Adipocyte (in vitro differentiated cells): ENCODE measurements around the gene FOXE3.

Source experiments
- DNase-seq: peaks from one replicate; pipeline ENCODE4 v3.0.0-alpha.2; 2015; ENCODE audit warnings: low read depth
- H3K27me3 ChIP-seq: replicated peaks from 2 replicates; pipeline ENCODE4 v1.7.0; 2013; ENCODE audit warnings: mild to moderate bottlenecking, low read length, moderate library complexity; ENCODE audit not compliant: control insufficient read depth, insufficient read depth
- H3K36me3 ChIP-seq: 2 replicates; pipeline ENCODE4 v1.7.0; 2013; ENCODE audit warnings: low read length, mild to moderate bottlenecking, moderate library complexity; ENCODE audit not compliant: control insufficient read depth, insufficient read depth, severe bottlenecking
- H3K4me1 ChIP-seq: 2 replicates; pipeline ENCODE4 v1.7.0; 2013; ENCODE audit warnings: mild to moderate bottlenecking, low read length, moderate library complexity; ENCODE audit not compliant: control insufficient read depth, insufficient read depth
- H3K4me3 ChIP-seq: 2 replicates; pipeline ENCODE4 v1.7.0; 2013; ENCODE audit warnings: mild to moderate bottlenecking, low read length, moderate library complexity
- H3K9ac ChIP-seq: 2 replicates; pipeline ENCODE4 v1.7.0; 2013; ENCODE audit warnings: mild to moderate bottlenecking, low read length, moderate library complexity
- H3K9me3 ChIP-seq: 2 replicates; pipeline ENCODE4 v1.7.0; 2013; ENCODE audit warnings: mild to moderate bottlenecking, low read length, moderate library complexity; ENCODE audit not compliant: control insufficient read depth

The FOXE3 gene

DNA sequence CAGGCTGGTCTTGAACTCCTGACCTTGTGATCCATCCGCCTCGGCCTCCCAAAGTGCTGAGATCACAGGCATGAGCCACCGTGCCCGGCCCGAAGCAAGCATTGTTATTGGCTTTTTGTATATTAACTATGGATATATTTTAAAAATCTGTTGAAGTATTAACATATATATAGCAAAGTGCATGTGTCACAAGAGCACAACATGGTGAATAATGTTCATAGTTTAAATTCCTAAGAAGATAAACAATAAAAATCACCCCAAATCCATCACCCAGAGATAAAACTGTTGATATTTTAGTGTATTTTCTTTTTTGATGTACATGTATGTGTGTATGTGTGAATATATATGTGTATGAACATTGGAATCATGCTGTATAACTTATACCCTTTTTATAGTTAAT lies 9.1 kb upstream of the FOXE3 start:
- Histone ChIP-seq H3K9ac (no peak overlapping the region), H3K9me3 (no peaks in the 10 kb centered on the region), H3K27me3 (peaks cover 11% of the 10 kb centered on the region), H3K4me3 (no peak overlapping the region), H3K4me1 (peaks cover 31% of the 10 kb centered on the region), H3K36me3 (no peaks in the 10 kb centered on the region)
- DNase-seq, result no peak

DNA sequence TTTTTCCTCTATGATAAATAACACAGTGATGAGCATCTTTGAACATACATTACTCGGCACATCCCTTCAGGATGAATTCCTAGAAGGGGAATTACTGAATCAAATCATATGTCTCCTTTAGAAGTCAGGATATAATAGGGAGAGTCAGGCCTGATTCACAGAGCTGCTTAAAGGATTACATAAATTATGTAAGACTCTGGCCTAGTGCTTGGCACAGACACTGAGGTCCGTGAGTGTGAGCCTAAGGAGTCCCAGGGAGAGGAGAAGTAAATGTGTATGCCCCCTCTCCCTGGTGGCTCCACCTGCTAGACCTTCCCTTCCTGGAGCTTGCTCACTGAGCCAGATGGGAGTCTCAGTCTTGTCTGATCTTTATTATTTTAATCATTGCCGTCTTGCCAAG lies 8.6 kb upstream of the FOXE3 start:
- peak; percentile 46 for DNase-seq
- Histone ChIP-seq H3K9ac (no peak overlapping the region), H3K36me3 (no peaks in the 10 kb centered on the region), H3K27me3 (peaks cover 6% of the 10 kb centered on the region), H3K4me1 (peaks cover 31% of the 10 kb centered on the region), H3K4me3 (no peak overlapping the region), H3K9me3 (no peaks in the 10 kb centered on the region)

DNA sequence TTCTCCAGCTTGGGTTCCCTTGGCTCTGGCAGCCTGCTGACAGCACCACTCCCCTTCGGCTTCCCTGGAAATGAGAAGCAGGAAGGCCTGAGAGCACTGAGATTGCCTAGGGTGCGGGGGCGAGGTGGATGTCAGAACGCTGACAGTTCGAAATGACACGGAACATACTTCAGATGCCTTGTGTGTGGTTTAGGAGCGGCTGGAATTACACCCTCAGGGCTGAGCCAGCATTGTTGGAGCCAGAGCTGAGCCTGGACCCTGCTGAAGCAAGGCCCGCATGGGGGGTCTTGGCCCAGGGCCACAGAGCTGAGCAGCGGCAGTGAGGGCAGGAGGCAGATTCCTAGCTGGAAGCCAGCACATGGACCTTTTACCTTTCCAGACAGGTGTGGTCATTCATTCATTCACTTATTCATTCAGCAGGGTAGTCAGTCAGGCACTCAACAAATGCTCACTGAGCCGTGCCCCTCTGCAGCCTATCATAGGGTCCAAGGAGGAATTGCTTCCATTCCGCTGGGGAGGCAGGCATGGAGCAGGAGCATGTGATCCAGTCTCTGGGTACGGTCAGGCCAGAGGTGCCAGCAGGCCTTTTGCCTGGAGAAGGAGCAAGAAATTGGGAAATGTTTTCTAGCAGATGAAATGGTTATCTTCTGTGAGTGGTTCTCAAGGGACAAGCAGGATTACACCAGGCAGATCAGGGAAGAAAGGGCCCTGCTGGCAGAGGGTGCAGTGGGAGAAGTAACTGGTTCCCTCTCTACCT lies 6.6 kb upstream of the FOXE3 start:
- DNase-seq, result peak; percentile 90
- Histone ChIP-seq H3K36me3 (no peaks in the 10 kb centered on the region), H3K27me3 (peaks cover 13% of the 10 kb centered on the region), H3K4me3 (peak overlapping the region; percentile 14), H3K9me3 (no peaks in the 10 kb centered on the region), H3K9ac (peak overlapping the region; percentile 1), H3K4me1 (peaks cover 31% of the 10 kb centered on the region)

DNA sequence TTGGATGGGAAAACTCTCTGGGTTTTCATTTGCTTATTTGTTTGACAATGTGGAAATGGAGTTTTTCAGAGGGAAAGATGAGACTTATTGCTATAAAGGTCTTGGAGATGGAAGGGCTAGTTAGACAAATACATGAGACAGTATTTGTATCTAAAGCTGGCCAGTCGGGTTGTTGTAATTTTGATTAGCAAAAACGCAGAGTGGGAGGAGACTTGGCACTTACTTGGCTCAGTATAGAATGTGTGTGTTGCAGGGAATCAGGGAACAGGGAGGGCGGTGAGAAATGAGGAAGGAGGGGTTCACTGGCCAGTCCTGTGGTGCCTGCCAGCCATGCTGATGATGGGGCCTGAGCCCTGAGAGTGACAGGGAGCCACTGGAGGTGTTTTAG lies 6.0 kb upstream of the FOXE3 start:
- no peaks in the 10 kb centered on the region for H3K9me3 ChIP-seq
- no peaks in the 10 kb centered on the region for H3K36me3 ChIP-seq
- H3K4me3 ChIP-seq, result no peak overlapping the region
- DNase-seq, result peak; percentile 18
- peaks cover 31% of the 10 kb centered on the region for H3K4me1 ChIP-seq
- H3K9ac ChIP-seq, result peak overlapping the region; percentile 23
- peaks cover 16% of the 10 kb centered on the region for H3K27me3 ChIP-seq

DNA sequence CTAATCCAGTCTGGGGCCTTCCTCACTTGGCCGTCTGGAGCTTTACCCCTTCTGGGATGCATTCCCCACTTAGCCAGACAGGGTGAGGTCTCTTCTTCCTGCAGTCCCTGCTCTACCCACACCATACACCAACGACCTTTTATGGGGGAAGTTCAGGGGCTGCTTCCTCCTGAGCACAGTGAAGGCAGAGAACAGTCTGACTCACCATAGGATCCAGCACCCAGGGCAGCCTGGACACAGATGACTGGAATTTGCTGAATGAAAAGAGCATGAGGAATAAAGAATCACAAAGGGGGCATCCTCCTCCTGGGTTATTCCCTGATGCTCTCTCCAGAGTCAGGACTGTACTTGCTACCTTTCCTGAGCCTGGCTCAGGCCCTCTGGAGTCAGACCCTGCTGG lies 4.6 kb upstream of the FOXE3 start:
- Histone ChIP-seq H3K36me3 (no peaks in the 10 kb centered on the region), H3K4me3 (no peak overlapping the region), H3K9me3 (no peaks in the 10 kb centered on the region), H3K4me1 (peaks cover 31% of the 10 kb centered on the region), H3K27me3 (peaks cover 16% of the 10 kb centered on the region), H3K9ac (no peak overlapping the region)
- peak; percentile 56 for DNase-seq

DNA sequence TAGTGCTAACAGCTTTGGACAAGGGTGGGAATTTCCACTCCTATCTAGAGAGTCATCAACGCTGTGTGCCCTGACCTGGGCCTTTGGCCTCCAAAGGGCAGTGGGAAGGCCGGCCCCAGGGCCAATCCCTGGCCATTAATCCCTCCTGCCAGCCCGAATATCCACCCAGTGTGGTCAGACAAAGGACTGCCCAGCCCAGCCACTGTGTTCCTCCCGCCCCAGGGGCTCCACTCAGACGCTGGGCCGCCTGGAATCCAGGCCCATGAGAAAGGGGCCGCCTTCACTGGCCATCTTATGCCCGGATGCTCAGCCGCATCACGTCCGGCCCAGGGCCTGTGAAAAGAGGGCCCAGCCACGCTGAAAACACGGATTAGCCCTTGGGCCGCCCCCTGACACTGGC lies 3.6 kb upstream of the FOXE3 start:
- Histone ChIP-seq H3K4me1 (peaks cover 31% of the 10 kb centered on the region), H3K27me3 (peaks cover 20% of the 10 kb centered on the region)
- DNase-seq, result no peak

DNA sequence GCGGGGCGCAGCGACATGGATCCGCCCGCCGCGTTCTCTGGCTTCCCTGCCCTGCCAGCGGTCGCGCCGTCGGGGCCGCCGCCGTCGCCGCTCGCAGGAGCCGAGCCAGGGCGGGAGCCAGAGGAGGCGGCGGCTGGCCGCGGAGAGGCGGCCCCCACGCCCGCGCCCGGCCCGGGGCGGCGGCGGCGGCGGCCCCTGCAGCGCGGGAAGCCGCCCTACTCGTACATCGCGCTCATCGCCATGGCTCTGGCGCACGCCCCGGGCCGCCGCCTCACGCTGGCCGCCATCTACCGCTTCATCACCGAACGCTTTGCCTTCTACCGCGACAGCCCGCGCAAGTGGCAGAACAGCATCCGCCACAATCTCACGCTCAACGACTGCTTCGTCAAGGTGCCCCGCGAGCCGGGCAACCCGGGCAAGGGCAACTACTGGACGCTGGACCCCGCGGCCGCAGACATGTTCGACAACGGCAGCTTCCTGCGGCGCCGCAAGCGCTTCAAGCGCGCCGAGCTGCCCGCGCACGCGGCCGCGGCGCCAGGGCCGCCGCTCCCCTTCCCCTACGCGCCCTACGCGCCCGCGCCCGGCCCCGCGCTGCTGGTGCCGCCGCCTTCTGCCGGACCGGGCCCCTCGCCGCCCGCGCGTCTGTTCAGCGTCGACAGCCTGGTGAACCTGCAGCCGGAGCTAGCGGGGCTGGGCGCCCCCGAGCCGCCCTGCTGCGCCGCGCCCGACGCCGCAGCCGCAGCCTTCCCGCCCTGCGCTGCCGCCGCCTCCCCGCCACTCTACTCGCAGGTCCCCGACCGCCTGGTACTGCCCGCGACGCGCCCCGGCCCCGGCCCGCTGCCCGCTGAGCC lies 459 bp downstream of the FOXE3 start:
- H3K9ac ChIP-seq, result no peak overlapping the region
- peak; percentile 34 for DNase-seq
- H3K36me3 ChIP-seq, result no peaks in the 10 kb centered on the region
- H3K27me3 ChIP-seq, result peaks cover 47% of the 10 kb centered on the region
- H3K9me3 ChIP-seq, result no peaks in the 10 kb centered on the region
- peak overlapping the region; percentile 65 for H3K4me3 ChIP-seq
- H3K4me1 ChIP-seq, result peaks cover 1% of the 10 kb centered on the region

More for the DNA sequence above, 3.6 kb upstream of the FOXE3 start:
- H3K36me3 ChIP-seq, result no peaks in the 10 kb centered on the region
- no peak overlapping the region for H3K4me3 ChIP-seq
- no peaks in the 10 kb centered on the region for H3K9me3 ChIP-seq
- no peak overlapping the region for H3K9ac ChIP-seq

DNA sequence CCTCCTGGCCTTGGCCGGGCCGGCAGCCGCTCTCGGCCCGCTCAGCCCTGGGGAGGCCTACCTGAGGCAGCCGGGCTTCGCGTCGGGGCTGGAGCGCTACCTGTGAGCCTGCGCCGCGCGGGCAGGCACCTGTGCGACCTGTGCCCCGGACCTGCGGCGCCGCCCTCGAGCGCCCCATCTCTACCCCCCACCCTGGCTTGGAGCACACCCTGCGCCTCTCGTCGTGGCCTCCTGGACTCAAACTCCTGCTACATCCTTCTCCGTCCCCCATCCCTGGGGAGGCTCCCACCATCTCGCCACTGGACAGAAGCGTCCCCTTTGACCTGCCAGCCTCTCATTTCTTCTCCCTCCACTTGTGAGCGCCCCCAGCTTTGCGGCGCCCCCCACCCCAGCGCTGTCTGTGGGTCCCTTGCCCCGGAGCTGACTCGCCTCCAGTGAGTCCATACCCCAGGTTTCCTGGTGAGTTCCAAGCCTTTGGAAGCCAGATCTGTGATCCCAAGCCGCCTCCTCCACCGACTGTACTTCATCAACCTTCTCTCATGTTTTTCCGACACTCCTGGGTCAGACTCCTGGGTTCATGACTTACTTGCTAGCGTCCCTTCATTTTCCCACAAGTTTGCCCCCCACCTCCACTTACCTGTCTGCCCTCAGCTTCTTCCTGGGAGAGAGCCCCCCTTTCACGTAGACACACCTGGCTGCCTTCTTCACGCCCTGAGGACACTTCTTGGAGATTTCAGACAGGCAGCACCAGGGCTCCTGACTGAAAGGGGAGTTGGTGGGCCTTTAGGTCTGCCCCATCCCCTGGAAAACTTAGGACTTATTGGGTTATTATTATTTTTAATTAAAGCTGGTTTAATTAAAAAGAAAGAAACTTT lies 1.3 kb downstream of the FOXE3 start:
- no peak for DNase-seq
- Histone ChIP-seq H3K4me1 (no peaks in the 10 kb centered on the region), H3K36me3 (no peaks in the 10 kb centered on the region), H3K9ac (no peak overlapping the region), H3K9me3 (no peaks in the 10 kb centered on the region), H3K4me3 (no peak overlapping the region), H3K27me3 (peaks cover 47% of the 10 kb centered on the region)

DNA sequence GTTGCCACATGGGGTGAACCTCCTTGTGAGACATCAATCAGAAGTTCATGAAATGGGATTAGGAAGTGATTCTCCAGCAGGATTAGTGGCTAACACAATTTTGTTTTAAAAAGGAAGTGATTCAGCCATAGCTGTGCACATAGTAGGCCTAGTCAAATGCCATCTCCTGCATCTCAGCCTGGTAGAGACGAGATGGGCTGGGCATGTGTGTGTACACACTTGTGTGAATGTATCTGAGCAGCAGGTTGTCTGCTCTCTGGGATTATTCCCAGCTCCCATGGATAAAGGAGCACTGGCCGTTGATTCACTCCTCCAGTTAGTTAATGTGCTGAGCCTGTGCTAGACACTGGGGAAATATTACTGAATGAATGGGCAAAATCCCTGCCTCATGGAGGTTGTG lies 2.0 kb downstream of the FOXE3 start:
- no peak for DNase-seq
- no peaks in the 10 kb centered on the region for H3K4me1 ChIP-seq
- no peak overlapping the region for H3K9ac ChIP-seq
- no peak overlapping the region for H3K4me3 ChIP-seq
- no peaks in the 10 kb centered on the region for H3K9me3 ChIP-seq
- no peaks in the 10 kb centered on the region for H3K36me3 ChIP-seq
- H3K27me3 ChIP-seq, result peaks cover 47% of the 10 kb centered on the region

DNA sequence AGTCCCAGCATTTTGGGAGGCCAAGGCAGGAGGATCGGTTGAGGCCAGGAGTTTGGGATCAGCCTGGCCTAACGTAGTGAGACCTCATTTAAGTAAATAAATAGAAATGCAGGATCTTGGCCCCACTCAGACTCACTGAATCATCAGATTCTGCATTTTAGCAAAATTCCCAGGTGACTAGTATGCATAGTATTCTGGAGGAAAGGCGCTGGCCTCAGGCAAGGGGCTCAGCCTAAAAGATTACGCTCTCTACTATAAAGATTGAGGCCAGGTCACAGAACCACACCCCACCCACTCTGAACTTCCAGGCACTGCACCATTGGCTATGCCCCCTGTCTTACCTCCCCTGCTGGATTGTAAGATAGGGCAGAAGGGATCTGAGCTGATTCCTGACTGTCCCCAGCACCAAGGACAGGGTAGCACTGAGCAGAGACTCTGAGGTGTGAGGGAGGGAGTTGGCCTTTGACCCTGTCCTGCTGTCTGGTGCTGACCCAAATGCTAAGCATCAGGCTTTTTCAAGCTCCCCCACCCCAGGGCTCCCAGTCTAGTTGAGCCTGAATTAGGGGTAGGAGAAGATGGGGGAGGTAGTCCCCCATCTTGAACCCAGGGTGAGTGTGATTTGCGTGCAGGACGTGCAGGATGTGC lies 2.7 kb downstream of the FOXE3 start:
- no peaks in the 10 kb centered on the region for H3K36me3 ChIP-seq
- no peak for DNase-seq
- H3K9me3 ChIP-seq, result no peaks in the 10 kb centered on the region
- no peak overlapping the region for H3K4me3 ChIP-seq
- H3K9ac ChIP-seq, result no peak overlapping the region
- H3K27me3 ChIP-seq, result peaks cover 46% of the 10 kb centered on the region
- H3K4me1 ChIP-seq, result no peaks in the 10 kb centered on the region
